ENCODE results near the gene SLC14A1. TPM values are rescaled to one million over a fixed set of nuclear protein-coding genes. Genes with fewer than 3 reads are reported as not detected.

Gene SLC14A1
- total and polyA plus RNA-seq, 2 of the 8 experiments (the other 6 are each of a cell fraction or from before 2014, with no cell fraction given), result 0.18 TPM; not detected in 1

DNA sequence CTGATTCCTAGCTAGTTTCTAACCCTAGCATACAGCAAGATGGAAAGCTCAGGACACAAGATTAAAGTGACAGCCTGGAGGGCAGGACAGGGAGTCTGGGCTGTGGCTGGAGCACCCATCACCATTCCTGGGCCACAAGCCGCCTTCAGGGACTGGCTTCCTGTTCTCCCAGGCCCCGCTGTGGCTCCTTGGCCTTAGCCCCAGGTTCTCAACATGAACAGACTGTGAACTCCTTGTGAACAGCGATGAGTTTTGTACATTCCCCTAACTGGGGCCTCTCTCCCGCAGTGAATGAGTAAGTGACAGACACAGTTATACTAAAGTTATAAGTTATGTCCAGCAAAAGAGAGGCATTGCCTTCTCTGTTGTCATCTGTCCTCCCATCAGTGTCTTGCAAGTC is 35.9 kb upstream of the SLC14A1 start (continued):
- no peak for TF ChIP-seq SIRT6 (IDR thresholded peaks at IDR 0.05; ENCODE audit: low read length)
- TF ChIP-seq MAFK (IDR thresholded peaks at IDR 0.05; ENCODE audit: low read depth, low read length), result no peak
- TF ChIP-seq JUND (IDR thresholded peaks at IDR 0.05; ENCODE audit: low read length), result no peak
